Esophagus muscularis mucosa (tissue), 4 donors: ENCODE measurements around the gene MRPS31. TPM values are rescaled to one million over a fixed set of nuclear protein-coding genes. Genes with fewer than 3 reads are reported as not detected.
A peak's percentile ranks its signal among the peaks of the same experiment; 100 is the strongest.
"Not testable (repeated sequence)": the region's sequence is repeated elsewhere in the genome, so short reads cannot be mapped to it uniquely, and the experiment has no call there.

ENCODE experiments used
- DNase-seq: peaks from one replicate; pipeline ENCODE4 v3.0.0-alpha.2; 2017; ENCODE audit errors: extremely low spot score
- H3K27ac ChIP-seq, 4 donors: fragments of 200-600 bp; sonication (generic); replicated peaks in 1 of 4; 1 replicate in 3 of 4; 2 replicates in 1 of 4; pipeline ENCODE4 v1.5.1; 2016 to 2019; ENCODE audit warnings: mild to moderate bottlenecking in 1 of 4
- H3K27me3 ChIP-seq, 4 donors: fragments of 200-600 bp; sonication (generic); one replicate each; pipeline versions ENCODE4 v1.5.1 to v1.6.0; 2016 to 2019
- H3K36me3 ChIP-seq, 4 donors: fragments of 200-600 bp; sonication (generic); one replicate each; pipeline ENCODE4 v1.5.1; 2016 to 2019
- H3K4me1 ChIP-seq, 4 donors: fragments of 200-600 bp; sonication (generic); one replicate each; pipeline ENCODE4 v1.5.1; 2016 to 2019
- H3K4me3 ChIP-seq, 4 donors: fragments of 200-600 bp; sonication (generic); 1 replicate in 2 of 4; 2 replicates in 2 of 4; pipeline ENCODE4 v1.5.1; 2016 to 2019; ENCODE audit warnings: mild to moderate bottlenecking in 4 of 4, moderate library complexity in 1 of 4
- H3K9me3 ChIP-seq, 4 donors: fragments of 200-600 bp; sonication (generic); 1 replicate in 3 of 4; 2 replicates in 1 of 4; pipeline ENCODE4 v1.5.1; 2016 to 2019
- CTCF ChIP-seq, 3 experiments: fragments of 200-600 bp in 2 of 3; fragments of 450-650 bp in 1 of 3; sonication (generic) in 2 of 3; IDR thresholded peaks; one replicate each; pipeline ENCODE4 v1.5.1; 2017 to 2019; ENCODE audit warnings: antibody characterized with exemption in 3 of 3, mild to moderate bottlenecking in 2 of 3, moderate library complexity in 1 of 3
- EP300 ChIP-seq: sonication (generic); formaldehyde crosslinking; IDR thresholded peaks from one replicate; pipeline ENCODE4 v1.6.1; 2017; ENCODE audit warnings: antibody characterized with exemption
- POLR2A ChIP-seq: fragments of 450-650 bp; IDR thresholded peaks from one replicate; pipeline ENCODE4 v1.6.1; 2017; ENCODE audit warnings: antibody characterized with exemption, moderate library complexity, mild to moderate bottlenecking, low read depth
- POLR2AphosphoS5 ChIP-seq, 2 donors: sonication (generic); formaldehyde crosslinking; IDR thresholded peaks; one replicate each; pipeline ENCODE4 v1.6.1; 2017; ENCODE audit warnings: antibody characterized with exemption in 2 of 2
- WGBS: methylation state at CpG from one replicate; pipeline ENCODE4 v1.1.5; 2018; 5-methylcytosine and 5-hydroxymethylcytosine counted together
- intact Hi-C: fragments of 100-400 bp; cut with DNase I; formaldehyde crosslinking; loops from one replicate; pipeline ENCODE4 v1.15.1; 2023
- total RNA-seq, 4 donors: library from RNA; depleted of rRNA; stranded (reverse); fragments of >200 nt; gene quantifications; one replicate each; pipeline versions ENCODE4 v1.1.0 to v1.2.1, GENCODE V29; 2016

Gene MRPS31
- total RNA-seq, 4 donors from 2014 or later, result 9.9 to 14.6 (median 13.8) TPM

GRCh38 chr13:40792284-40793051 is 21.5 kb upstream of the MRPS31 start:
- H3K9me3 ChIP-seq, result no peaks in the 10 kb centered on the region
- no peak overlapping the region for H3K27ac ChIP-seq
- H3K27me3 ChIP-seq, result no peaks in the 10 kb centered on the region
- WGBS, result 94% methylated on average over 10 of the region's 10 CpGs
- peaks cover 0 to 41% (median 18%) of the 10 kb centered on the region in 4 donors for H3K36me3 ChIP-seq
- H3K4me3 ChIP-seq, result no peak overlapping the region
- no peak for TF ChIP-seq POLR2AphosphoS5 (IDR thresholded peaks at IDR 0.05)
- TF ChIP-seq CTCF (IDR thresholded peaks at IDR 0.05), result no peak
- TF ChIP-seq POLR2A, result no peak
- TF ChIP-seq EP300, result no peak
- peaks cover 8 to 20% (median 14%) of the 10 kb centered on the region in 4 donors for H3K4me1 ChIP-seq
- no peak for DNase-seq
- intact Hi-C loops, result no loop called here

GRCh38 chr13:40790154-40790616 is 19.2 kb upstream of the MRPS31 start:
- H3K27ac ChIP-seq, result peak overlapping the region; percentile 80 to 87 (median 83)
- peaks cover 0 to 21% (median 12%) of the 10 kb centered on the region in 4 donors for H3K36me3 ChIP-seq
- intact Hi-C loops, result no loop called here
- H3K4me3 ChIP-seq, result peak overlapping the region; percentile 68 to 77 (median 70)
- 37% methylated on average over 6 of the region's 9 CpGs for WGBS
- H3K27me3 ChIP-seq, result no peaks in the 10 kb centered on the region
- H3K9me3 ChIP-seq, result no peaks in the 10 kb centered on the region
- H3K4me1 ChIP-seq, result peaks cover 8 to 20% (median 14%) of the 10 kb centered on the region in 4 donors
- no peak for DNase-seq
- TF ChIP-seq POLR2A (no peak), CTCF (IDR thresholded peaks at IDR 0.05) (no peak), EP300 (no peak), POLR2AphosphoS5 (IDR thresholded peaks at IDR 0.05) (no peak)

- 0% methylated on average over 20 of the region's 101 CpGs for WGBS
- TF ChIP-seq CTCF (IDR thresholded peaks at IDR 0.05) (peak; percentile 16 to 44 (median 18)), EP300 (no peak), POLR2AphosphoS5 (IDR thresholded peaks at IDR 0.05) (peak; percentile 4 to 32), POLR2A (no peak)
- H3K36me3 ChIP-seq, result peaks cover 0 to 14% (median 8%) of the 10 kb centered on the region in 4 donors
- intact Hi-C loops, result loop anchor here (10.0 kb wide), 1 partner anchor 135 kb away; no protein-coding TSS in a partner anchor
- H3K27ac ChIP-seq, result peak within 1 kb of the TSS; percentile 80 to 87 (median 83)
- no peaks in the 10 kb centered on the region for H3K27me3 ChIP-seq
- no peak for DNase-seq
- peak within 1 kb of the TSS; percentile 68 to 77 (median 70) for H3K4me3 ChIP-seq
- no peaks in the 10 kb centered on the region for H3K9me3 ChIP-seq
- H3K4me1 ChIP-seq, result peaks cover 8 to 20% (median 14%) of the 10 kb centered on the region in 4 donors
Observed at GRCh38 chr13:40789275-40790153, 18.5 kb upstream of the MRPS31 start, which contains the start of gene SLC25A15. Gene SLC25A15, plus strand, starts transcription at chr13:40789611. Its CDS starts 3,616 bp downstream, at chr13:40793227.

- H3K27me3 ChIP-seq, DNase-seq, H3K9me3 ChIP-seq, H3K36me3 ChIP-seq: not testable (repeated sequence)
- peak overlapping the region; percentile 80 to 87 (median 83) for H3K27ac ChIP-seq
- H3K4me1 ChIP-seq, result peaks cover 8 to 20% (median 14%) of the 10 kb centered on the region in 4 donors
- H3K4me3 ChIP-seq, result peak overlapping the region; percentile 68 to 77 (median 70)
- 66% methylated on average over 18 of the region's 18 CpGs for WGBS
- intact Hi-C loops, result loop anchor here (10.0 kb wide), 1 partner anchor 136 kb away; no protein-coding TSS in a partner anchor
Observed at GRCh38 chr13:40788540-40789274, 17.7 kb upstream of the MRPS31 start.
